IPS-NIHi7 (cell line): ENCODE measurements around the gene ANO9.

Experiments used
- DNase-seq: peaks from one replicate; pipeline ENCODE4 v3.0.0; 2012; ENCODE audit warnings: mixed read lengths; ENCODE audit errors: extremely low spot score

The ANO9 gene

GRCh38 chr11:370070-370941, 71.5 kb downstream of the ANO9 start:
- DNase-seq: peak; percentile 80

GRCh38 chr11:369336-370018, 72.3 kb downstream of the ANO9 start, which contains the start of gene B4GALNT4:
Gene B4GALNT4 (plus strand): TSS chr11:369499. CDS start chr11:369804, 305 bp downstream.
- DNase-seq: peak; percentile 71

- DNase-seq: no peak
Measured at GRCh38 chr11:368414-369335, 73.1 kb downstream of the ANO9 start.

- DNase-seq: no peak
Measured at GRCh38 chr11:367956-368413, 73.8 kb downstream of the ANO9 start.
